Measurements from ENCODE around the gene CHMP1A. TPM values are rescaled to one million over a fixed set of nuclear protein-coding genes. Genes with fewer than 3 reads are reported as not detected.
"Not testable (repeated sequence)": the region's sequence is repeated elsewhere in the genome, so short reads cannot be mapped to it uniquely, and the experiment has no call there.

CHMP1A gene
- total RNA-seq, 1 experiment from 2014 or later: 108 TPM

DNA sequence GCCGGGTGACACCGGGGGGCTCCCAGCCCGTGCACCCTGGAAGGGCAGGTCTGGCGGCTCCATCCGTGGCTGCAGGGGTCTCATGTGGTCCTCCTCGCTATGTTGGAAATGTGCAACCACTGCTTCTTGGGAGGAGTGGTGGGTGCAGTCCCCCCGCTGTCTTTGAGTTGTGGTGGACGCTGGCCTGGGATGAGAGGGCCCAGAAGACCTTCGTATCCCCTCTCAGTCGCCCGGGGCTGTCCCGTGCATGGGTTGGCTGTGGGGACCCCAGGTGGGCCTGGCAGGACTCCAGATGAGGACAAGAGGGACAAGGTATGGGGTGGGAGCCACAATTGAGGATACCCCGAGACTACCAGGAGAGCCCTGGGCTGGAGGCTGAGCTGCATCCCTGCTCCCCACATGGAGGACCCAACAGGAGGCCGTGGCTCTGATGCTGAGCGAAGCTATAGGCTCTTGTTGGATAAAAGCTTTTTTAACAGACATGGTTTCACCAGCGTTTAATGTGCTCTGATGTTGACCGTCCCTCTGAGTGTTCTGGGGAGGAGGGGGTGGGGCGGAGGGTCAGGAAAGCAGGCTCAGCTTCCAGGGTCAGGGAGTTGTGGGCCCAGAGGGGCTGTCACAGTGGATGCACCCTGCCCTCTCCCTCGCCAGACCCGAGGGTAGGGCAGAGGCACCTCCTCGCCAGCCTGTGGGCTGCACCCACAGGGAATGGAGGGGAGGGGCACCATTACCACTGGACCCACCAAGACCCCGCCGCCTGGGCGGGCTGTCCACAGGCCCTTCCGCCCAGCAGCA lies 38.6 kb upstream of the CHMP1A start:
- Histone ChIP-seq H3K4me3 (ENCODE audit: low read length) (no peak overlapping the region), H3K9me3 (ENCODE audit: low read length) (no peaks in the 10 kb centered on the region), H3K79me2 (ENCODE audit: low read length) (no peaks in the 10 kb centered on the region), H3K9me2 (replicated peaks; ENCODE audit: low read length) (no peaks in the 10 kb centered on the region), H3K36me3 (ENCODE audit: low read depth, low read length) (no peaks in the 10 kb centered on the region), H3K27ac (ENCODE audit: low read length) (no peak overlapping the region), H4K20me1 (ENCODE audit: low read length) (no peaks in the 10 kb centered on the region), H3K4me1 (ENCODE audit: insufficient read depth, low read length) (peaks cover 9% of the 10 kb centered on the region), H2AFZ (ENCODE audit: low read length) (no peak overlapping the region), H3K27me3 (ENCODE audit: low read length) (no peaks in the 10 kb centered on the region), H3F3A (ENCODE audit: low read length, unreplicated experiment) (no peaks in the 10 kb centered on the region), H3K9ac (ENCODE audit: low read length) (no peak overlapping the region), H3K4me2 (ENCODE audit: low read length) (no peak overlapping the region)
- CTCF ChIA-PET: no interaction called here
- ATAC-seq: no peak
- intact Hi-C loops (cut with micrococcal nuclease): no loop called here
- TSS peak; percentile 23 for BruUV-seq (replicated peaks)
- TF ChIP-seq, protein P1, sequence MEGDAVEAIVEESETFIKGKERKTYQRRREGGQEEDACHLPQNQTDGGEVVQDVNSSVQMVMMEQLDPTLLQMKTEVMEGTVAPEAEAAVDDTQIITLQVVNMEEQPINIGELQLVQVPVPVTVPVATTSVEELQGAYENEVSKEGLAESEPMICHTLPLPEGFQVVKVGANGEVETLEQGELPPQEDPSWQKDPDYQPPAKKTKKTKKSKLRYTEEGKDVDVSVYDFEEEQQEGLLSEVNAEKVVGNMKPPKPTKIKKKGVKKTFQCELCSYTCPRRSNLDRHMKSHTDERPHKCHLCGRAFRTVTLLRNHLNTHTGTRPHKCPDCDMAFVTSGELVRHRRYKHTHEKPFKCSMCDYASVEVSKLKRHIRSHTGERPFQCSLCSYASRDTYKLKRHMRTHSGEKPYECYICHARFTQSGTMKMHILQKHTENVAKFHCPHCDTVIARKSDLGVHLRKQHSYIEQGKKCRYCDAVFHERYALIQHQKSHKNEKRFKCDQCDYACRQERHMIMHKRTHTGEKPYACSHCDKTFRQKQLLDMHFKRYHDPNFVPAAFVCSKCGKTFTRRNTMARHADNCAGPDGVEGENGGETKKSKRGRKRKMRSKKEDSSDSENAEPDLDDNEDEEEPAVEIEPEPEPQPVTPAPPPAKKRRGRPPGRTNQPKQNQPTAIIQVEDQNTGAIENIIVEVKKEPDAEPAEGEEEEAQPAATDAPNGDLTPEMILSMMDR (conservative IDR thresholded peaks at IDR 0.05; ENCODE audit: low read depth, low read length): no peak
- TF ChIP-seq EZH2 (IDR thresholded peaks at IDR 0.05; ENCODE audit: low read length, unreplicated experiment): no peak
- TF ChIP-seq EZH2phosphoT487 (IDR thresholded peaks at IDR 0.05; ENCODE audit: borderline replicate concordance, low read length): no peak
- DNase-seq: no peak
- POLR2A ChIA-PET (ENCODE audit: unreplicated experiment): interaction anchor here (0.7 kb wide), 1 partner anchor 328 kb away, joined by 3 read pairs; no protein-coding TSS in a partner anchor

DNA sequence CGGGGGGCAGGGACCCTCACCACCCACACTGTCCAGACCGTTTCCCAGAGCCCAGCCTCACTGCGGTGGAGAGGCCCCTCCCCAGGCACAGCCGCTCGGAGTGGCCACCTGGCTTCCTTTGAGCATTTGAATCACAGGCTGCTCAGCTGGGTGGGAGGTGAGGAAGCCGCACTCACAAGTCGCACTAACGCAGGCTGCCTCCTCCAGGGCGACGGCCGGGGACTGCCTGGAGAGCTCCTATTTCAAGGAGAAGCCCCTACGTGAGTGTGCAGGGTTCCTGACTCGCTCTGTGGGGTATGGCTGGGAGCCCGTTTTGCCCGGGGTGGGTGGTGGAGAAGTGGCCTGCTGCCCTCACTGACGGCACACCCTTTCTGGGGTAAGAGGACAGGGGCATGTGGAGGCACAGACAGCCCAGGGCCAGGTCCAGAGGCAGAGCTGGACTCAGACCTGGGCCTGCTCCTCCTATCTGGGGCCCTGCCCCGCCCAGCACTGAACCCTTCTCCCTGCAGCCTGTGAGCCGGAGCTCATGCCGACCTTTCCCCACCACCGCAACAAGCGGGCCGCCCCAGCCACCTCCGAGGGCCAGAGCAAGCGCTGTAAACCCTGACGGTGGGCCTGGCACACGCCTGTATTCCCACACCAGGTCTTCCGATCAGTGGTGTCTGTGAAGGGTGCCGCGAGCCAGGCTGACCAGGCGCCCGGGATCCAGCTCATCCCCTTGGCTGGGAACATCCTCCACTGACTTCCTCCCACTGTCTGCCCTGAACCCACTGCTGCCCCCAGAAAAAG lies 37.8 kb upstream of the CHMP1A start:
- Histone ChIP-seq H4K20me1 (ENCODE audit: low read length) (no peaks in the 10 kb centered on the region), H3K9me2 (replicated peaks; ENCODE audit: low read length) (no peaks in the 10 kb centered on the region), H3K36me3 (ENCODE audit: low read depth, low read length) (no peaks in the 10 kb centered on the region), H3K27me3 (ENCODE audit: low read length) (no peaks in the 10 kb centered on the region), H3K4me2 (ENCODE audit: low read length) (no peak overlapping the region), H3K27ac (ENCODE audit: low read length) (no peak overlapping the region), H2AFZ (ENCODE audit: low read length) (no peak overlapping the region), H3K9ac (ENCODE audit: low read length) (no peak overlapping the region), H3K79me2 (ENCODE audit: low read length) (no peaks in the 10 kb centered on the region), H3F3A (ENCODE audit: low read length, unreplicated experiment) (no peaks in the 10 kb centered on the region), H3K4me3 (ENCODE audit: low read length) (no peak overlapping the region), H3K4me1 (ENCODE audit: insufficient read depth, low read length) (peaks cover 4% of the 10 kb centered on the region; the same call in 1 of the 2 replicates), H3K9me3 (ENCODE audit: low read length) (no peaks in the 10 kb centered on the region)
- CTCF ChIA-PET: no interaction called here
- BruUV-seq (replicated peaks): no TSS peak
- no peak for TF ChIP-seq EZH2phosphoT487 (IDR thresholded peaks at IDR 0.05; ENCODE audit: borderline replicate concordance, low read length)
- no peak for TF ChIP-seq EZH2 (IDR thresholded peaks at IDR 0.05; ENCODE audit: low read length, unreplicated experiment)
- TF ChIP-seq, protein P1 (conservative IDR thresholded peaks at IDR 0.05; ENCODE audit: low read depth, low read length): no peak
- intact Hi-C loops (cut with micrococcal nuclease): no loop called here
- POLR2A ChIA-PET (ENCODE audit: unreplicated experiment): interaction anchor here (0.7 kb wide), 1 partner anchor 327 kb away, joined by 3 read pairs; no protein-coding TSS in a partner anchor
- ATAC-seq (no peak), DNase-seq (no peak)

DNA sequence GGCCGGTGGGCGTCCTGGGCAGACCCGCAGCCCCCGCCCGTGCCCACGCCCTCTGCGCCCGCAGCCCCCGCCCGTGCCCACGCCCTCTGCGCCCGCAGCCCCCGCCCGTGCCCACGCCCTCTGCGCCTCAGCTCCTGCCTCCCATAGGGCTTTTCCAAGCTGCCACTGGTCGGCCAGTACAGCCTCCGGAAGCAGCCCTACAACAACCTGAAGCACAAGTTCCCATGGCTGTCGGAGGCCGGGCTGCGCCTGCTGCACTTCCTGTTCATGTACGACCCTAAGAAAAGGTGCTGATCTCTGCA lies 37.2 kb upstream of the CHMP1A start:
- H3K4me3 ChIP-seq (ENCODE audit: low read length); H3K27ac ChIP-seq (ENCODE audit: low read length); H3K4me1 ChIP-seq (ENCODE audit: insufficient read depth, low read length); CTCF ChIA-PET; BruUV-seq (replicated peaks); H3K9me2 ChIP-seq (replicated peaks; ENCODE audit: low read length); POLR2A ChIA-PET (ENCODE audit: unreplicated experiment); intact Hi-C loops (cut with micrococcal nuclease); H3K9ac ChIP-seq (ENCODE audit: low read length); H3K4me2 ChIP-seq (ENCODE audit: low read length); H3K9me3 ChIP-seq (ENCODE audit: low read length); H3K27me3 ChIP-seq (ENCODE audit: low read length); H2AFZ ChIP-seq (ENCODE audit: low read length); DNase-seq; H3K36me3 ChIP-seq (ENCODE audit: low read depth, low read length); H4K20me1 ChIP-seq (ENCODE audit: low read length); H3K79me2 ChIP-seq (ENCODE audit: low read length); H3F3A ChIP-seq (ENCODE audit: low read length, unreplicated experiment); ATAC-seq: not testable (repeated sequence)

Measured in PC-3 (cell line).